Tibial nerve (tissue), 4 donors: ENCODE results near the gene PHLPP1.

Source experiments
- EP300 ChIP-seq, 2 donors: sonication (generic); formaldehyde crosslinking; IDR thresholded peaks; one replicate each; pipeline ENCODE4 v1.6.1; 2017; ENCODE audit warnings: antibody characterized with exemption in 2 of 2, mild to moderate bottlenecking in 1 of 2
- POLR2A ChIP-seq, 2 donors: fragments of 450-650 bp; IDR thresholded peaks; one replicate each; pipeline ENCODE4 v1.6.1; 2017; ENCODE audit warnings: antibody characterized with exemption in 2 of 2, mild to moderate bottlenecking in 2 of 2, moderate library complexity in 2 of 2
- TF ChIP-seq, protein P1 (sequence below), 5 experiments: fragments of 200-600 bp in 3 of 5; fragments of 450-650 bp in 2 of 5; sonication (generic) in 3 of 5; IDR thresholded peaks; one replicate each; pipeline ENCODE4 v1.5.1; 2016 to 2019; ENCODE audit warnings: antibody characterized with exemption in 5 of 5, mild to moderate bottlenecking in 3 of 5, moderate library complexity in 2 of 5

DNA sequence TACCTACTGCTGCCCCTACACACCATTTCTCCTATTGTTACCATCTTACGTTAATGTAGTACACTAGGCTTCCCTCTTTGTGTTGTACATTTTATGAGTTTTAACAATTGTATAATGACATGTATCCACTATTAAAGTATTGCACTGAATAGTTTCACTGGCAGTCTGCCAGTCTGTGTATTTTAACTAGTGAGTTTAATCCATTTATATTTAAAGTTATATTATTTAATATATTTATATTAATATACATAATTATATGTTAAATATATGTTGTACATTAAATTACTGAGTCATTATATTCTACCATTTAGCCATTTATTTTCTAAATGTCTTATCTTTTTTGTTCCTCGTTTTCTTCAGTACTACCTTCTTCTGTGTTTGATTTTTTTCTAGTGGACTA lies 44.8 kb upstream of the PHLPP1 start:
- TF ChIP-seq, protein P1, sequence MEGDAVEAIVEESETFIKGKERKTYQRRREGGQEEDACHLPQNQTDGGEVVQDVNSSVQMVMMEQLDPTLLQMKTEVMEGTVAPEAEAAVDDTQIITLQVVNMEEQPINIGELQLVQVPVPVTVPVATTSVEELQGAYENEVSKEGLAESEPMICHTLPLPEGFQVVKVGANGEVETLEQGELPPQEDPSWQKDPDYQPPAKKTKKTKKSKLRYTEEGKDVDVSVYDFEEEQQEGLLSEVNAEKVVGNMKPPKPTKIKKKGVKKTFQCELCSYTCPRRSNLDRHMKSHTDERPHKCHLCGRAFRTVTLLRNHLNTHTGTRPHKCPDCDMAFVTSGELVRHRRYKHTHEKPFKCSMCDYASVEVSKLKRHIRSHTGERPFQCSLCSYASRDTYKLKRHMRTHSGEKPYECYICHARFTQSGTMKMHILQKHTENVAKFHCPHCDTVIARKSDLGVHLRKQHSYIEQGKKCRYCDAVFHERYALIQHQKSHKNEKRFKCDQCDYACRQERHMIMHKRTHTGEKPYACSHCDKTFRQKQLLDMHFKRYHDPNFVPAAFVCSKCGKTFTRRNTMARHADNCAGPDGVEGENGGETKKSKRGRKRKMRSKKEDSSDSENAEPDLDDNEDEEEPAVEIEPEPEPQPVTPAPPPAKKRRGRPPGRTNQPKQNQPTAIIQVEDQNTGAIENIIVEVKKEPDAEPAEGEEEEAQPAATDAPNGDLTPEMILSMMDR (IDR thresholded peaks at IDR 0.05) = no peak
- TF ChIP-seq EP300 (IDR thresholded peaks at IDR 0.05) (no peak), POLR2A (IDR thresholded peaks at IDR 0.05) (no peak)
